GM12873 (cell line): ENCODE data around the gene GPER1.

Source experiments
- TF ChIP-seq, protein P1 (sequence below): IDR thresholded peaks from 2 replicates; pipeline ENCODE4 v1.5.1; 2012; ENCODE audit warnings: low read depth, mild to moderate bottlenecking, moderate library complexity, low read length, control low read depth; ENCODE audit not compliant: insufficient read depth; ENCODE audit errors: missing control alignments

The GPER1 gene

DNA sequence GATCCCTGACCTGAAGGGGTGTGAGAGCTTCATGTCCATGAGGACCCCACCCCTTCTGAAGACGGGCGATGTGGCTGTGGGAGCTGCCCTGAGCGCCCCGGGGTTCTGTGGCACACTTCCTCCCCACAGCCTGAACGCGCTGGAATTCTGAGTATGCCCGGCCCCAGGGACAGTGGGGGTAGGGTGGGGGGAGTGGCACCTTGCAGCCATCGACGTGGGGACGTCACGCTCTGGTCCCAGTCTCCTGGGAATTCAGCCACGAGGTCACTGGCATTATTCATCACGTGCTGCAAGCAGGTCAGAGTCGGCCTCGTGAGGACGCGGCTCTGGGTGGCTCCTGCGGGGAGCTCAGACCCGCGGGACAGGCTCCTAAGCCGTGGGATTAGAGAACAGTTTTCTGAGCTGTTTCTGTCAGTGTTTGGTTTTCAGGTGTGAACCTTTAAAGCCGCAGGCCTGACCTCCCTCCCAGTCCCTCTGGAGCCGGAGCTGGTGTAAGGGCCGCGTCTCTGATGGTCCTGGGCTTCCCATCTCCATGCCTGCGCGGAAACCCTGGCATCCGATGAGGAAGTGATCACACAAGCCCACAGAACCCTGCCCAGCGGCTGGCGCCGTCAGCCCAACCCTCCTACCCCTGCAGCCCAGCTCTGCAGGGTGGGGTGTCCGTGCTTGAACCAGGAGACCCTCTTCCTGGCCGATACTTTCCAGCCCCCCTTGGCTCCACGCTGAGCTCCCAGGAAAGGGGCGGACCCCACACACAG, 27.4 kb upstream of the GPER1 start:
- TF ChIP-seq, protein P1, sequence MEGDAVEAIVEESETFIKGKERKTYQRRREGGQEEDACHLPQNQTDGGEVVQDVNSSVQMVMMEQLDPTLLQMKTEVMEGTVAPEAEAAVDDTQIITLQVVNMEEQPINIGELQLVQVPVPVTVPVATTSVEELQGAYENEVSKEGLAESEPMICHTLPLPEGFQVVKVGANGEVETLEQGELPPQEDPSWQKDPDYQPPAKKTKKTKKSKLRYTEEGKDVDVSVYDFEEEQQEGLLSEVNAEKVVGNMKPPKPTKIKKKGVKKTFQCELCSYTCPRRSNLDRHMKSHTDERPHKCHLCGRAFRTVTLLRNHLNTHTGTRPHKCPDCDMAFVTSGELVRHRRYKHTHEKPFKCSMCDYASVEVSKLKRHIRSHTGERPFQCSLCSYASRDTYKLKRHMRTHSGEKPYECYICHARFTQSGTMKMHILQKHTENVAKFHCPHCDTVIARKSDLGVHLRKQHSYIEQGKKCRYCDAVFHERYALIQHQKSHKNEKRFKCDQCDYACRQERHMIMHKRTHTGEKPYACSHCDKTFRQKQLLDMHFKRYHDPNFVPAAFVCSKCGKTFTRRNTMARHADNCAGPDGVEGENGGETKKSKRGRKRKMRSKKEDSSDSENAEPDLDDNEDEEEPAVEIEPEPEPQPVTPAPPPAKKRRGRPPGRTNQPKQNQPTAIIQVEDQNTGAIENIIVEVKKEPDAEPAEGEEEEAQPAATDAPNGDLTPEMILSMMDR, result no peak

DNA sequence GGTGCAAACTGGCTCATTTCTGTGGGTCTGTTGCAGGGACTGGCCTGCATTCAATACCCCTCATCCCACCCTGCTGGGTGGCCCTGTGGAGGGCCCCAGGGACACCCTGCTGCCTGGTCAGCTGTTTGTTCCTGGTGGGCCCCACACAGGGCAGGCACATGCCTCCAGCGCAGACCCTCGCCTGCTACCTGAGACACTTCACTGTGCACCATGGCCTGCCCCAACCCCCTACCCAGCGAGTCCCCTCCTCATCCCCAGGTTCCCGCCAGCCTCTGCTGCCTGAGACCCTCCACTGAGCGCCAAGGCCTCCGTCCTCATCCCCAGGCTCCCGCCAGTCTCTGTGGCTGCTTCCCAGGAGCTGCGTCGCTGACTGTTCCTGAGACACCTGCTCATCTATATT, 26.7 kb upstream of the GPER1 start:
- TF ChIP-seq, protein P1, result no peak

DNA sequence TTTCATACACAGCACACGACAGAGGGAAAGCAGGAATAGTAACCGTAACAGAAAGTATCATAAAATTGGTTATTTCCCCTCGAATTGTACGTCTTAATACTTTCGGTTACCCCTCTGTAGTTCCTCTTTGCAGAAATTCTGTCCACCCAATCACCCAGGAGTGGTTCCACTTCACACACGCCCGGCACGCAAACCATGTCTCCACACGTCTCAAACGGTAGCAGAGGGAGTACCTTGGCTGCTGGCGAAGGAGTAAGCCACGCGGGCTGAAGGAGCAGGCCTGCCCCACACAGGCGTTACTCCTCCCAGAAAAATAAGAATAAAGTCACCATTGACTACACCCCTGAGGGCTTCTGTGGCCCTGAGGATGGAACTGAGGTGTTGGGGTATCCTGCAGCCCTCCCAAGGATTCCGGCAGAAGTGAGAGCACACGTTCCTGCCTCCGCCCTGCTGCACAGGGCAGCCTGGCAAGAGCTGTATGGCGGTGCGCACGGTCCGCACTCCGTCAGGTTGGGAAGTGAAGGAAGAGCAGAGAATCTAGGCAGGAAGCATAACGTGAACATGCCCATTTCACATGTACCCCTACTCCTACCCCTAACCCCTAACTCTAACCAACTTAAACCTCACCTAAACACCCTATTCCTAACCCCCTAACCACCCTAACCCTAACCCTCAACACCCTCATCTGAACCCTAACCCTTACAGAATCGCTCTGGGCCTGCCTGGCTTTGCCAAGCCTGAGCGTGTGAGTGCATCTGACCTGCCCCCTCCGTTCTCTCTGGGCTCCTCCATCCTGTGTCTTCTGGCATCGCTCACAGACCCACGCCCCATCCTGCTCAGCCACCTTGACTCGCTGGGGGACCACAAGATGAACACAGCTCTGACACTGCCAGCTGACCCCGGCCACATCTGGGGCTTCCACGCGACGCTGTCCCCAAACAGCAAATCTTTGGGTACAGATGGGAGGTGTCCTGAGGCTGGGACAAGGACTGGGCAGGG, 25.3 kb upstream of the GPER1 start:
- TF ChIP-seq, protein P1, result no peak

DNA sequence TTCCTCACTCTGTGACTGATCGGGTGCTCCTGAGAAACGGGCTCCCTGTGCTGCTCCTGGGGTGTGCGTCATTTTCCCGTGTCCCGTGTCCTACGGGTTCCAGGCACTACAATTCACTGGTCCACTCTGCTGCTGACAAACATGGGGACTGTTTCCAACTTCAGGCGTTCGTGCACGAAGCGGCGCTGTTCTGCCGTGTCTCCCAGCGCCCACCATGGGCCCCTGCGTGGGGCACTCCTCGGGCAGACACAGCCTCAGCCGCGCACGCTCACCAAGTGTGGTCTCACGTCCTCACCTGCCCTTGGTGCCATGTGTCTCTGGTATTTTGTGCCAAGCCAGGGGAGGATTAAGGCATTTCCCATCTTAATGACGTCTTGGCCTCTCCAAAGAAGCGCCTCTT, 24.6 kb upstream of the GPER1 start:
- TF ChIP-seq, protein P1, result no peak

DNA sequence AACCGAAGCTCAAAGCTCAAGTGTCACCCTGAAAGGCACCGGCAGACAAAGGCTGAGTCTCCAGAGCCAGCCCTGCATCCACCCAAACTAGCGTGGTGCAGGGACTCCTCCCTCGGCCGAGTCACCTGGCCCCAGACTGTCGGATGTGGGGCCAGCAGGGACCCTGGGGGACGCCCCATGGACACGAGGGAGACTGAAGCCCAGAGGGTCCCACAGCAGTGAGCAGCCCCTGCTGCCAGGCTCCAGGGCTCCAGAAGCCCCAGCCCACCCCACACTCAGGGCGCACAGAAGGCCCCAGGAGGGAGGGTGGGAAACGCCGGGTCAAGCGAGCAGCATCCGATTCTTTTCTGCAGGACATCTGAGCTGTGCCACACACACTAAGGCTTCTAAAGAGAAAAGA, 23.3 kb upstream of the GPER1 start:
- TF ChIP-seq, protein P1, result no peak

DNA sequence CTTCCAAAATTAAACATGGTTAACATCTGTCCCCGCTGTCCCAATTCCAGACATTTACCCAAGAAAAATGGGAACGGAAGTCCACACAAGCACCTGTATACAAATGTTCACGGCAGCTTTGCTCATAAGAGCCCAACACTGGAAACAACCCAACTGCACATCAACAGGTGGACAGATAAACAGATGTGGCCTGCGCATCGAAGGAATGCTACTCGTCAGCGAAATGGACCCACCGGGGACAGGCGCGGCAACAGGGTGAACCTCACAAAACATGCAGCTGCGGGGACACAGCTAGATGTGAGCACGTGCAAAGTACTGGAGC, 22.7 kb upstream of the GPER1 start:
- TF ChIP-seq, protein P1, result no peak

DNA sequence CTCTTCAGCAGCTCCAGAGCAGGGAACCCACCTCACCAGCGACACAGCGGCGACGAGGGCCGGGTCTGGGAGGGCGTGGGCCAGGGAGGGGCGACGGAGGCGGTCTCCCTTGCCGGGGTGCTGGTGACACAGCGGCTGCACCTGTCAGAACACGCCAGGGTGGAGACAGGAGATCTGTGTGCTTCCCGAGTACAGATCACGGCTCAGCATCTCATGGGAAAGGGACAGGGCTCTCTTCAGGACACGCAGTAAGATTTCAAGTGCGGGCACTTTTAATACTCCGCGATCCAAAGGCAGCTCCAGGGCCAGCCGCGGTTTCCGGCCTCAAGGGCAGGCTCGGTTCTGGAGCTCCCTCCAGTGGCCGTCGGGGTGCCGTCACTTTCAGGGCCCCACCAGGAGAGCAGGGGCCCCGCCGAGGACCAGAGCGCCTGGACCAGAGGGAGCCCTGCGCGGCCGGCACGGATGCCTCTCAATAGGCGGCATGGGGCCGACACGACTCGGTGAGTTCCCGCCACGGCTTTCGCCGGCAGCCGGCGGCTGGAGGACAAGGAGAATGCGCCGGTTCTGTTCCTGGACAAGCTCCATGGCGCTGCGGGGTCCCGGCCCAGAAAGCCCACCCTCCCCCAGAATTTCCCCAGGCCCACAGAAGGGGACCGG, 22.2 kb upstream of the GPER1 start:
- TF ChIP-seq, protein P1, result peak; percentile 86
